Coronary artery (tissue), 2 donors: ENCODE results near the gene FKBP7.

Experiments used
- DNase-seq: peaks from one replicate; pipeline ENCODE4 v3.0.0-alpha.2; 2017; ENCODE audit warnings: low spot score
- H3K27ac ChIP-seq, 2 donors: fragments of 200-600 bp; sonication (generic); one replicate each; pipeline ENCODE4 v1.5.1; 2016 to 2019
- H3K4me3 ChIP-seq: fragments of 200-600 bp; sonication (generic); 2 replicates; pipeline ENCODE4 v1.5.1; 2016; ENCODE audit warnings: mild to moderate bottlenecking, moderate library complexity
- CTCF ChIP-seq: fragments of 200-600 bp; sonication (generic); IDR thresholded peaks from one replicate; pipeline ENCODE4 v1.5.1; 2019; ENCODE audit warnings: antibody characterized with exemption

FKBP7 gene

GRCh38 chr2:178450774-178451525 lies 27.4 kb downstream of the FKBP7 start, which contains the start of the genes PJVK and PRKRA:
Gene PJVK (plus strand): TSS chr2:178451378. CDS start chr2:178453410, 2,032 bp downstream.
Gene PRKRA (minus strand): TSS chr2:178451175. CDS start chr2:178451030, 145 bp downstream.
- H3K4me3 ChIP-seq, result peak within 1 kb of the TSS; percentile 98
- DNase-seq, result peak; percentile 99
- peak within 1 kb of the TSS; percentile 97 to 100 for H3K27ac ChIP-seq
- no peak for TF ChIP-seq CTCF

GRCh38 chr2:178450524-178450773 lies 28.0 kb downstream of the FKBP7 start:
- no peak for TF ChIP-seq CTCF
- no peak for DNase-seq
- Histone ChIP-seq H3K27ac (peak overlapping the region; percentile 97 to 100), H3K4me3 (peak overlapping the region; percentile 98)

- Histone ChIP-seq H3K4me3 (peak overlapping the region; percentile 98), H3K27ac (peak overlapping the region; percentile 97 to 100)
- no peak for DNase-seq
- no peak for TF ChIP-seq CTCF
Observed at GRCh38 chr2:178449700-178450523, 28.5 kb downstream of the FKBP7 start.

- Histone ChIP-seq H3K4me3 (peak overlapping the region; percentile 98), H3K27ac (no peak overlapping the region)
- no peak for DNase-seq
- no peak for TF ChIP-seq CTCF
Observed at GRCh38 chr2:178448968-178449661, 29.3 kb downstream of the FKBP7 start.

- no peak for DNase-seq
- Histone ChIP-seq H3K27ac (no peak overlapping the region), H3K4me3 (no peak overlapping the region)
- TF ChIP-seq CTCF, result no peak
Observed at GRCh38 chr2:178441426-178441825, 37.0 kb downstream of the FKBP7 start.

GRCh38 chr2:178436662-178437061 lies 41.7 kb downstream of the FKBP7 start:
- no peak for TF ChIP-seq CTCF
- Histone ChIP-seq H3K4me3 (no peak overlapping the region), H3K27ac (no peak overlapping the region)
- no peak for DNase-seq
